GM12891 (cell line): ENCODE results near the gene DOCK4.

ENCODE experiments used
- POLR2A ChIP-seq: IDR thresholded peaks from 2 replicates; pipeline ENCODE4 v1.6.1; 2011; ENCODE audit warnings: low read depth, low read length, control low read depth
- POLR2AphosphoS5 ChIP-seq: IDR thresholded peaks from 2 replicates; pipeline ENCODE4 v1.6.1; 2011; ENCODE audit warnings: low read depth, low read length, control low read depth
- POU2F2 ChIP-seq: IDR thresholded peaks from 2 replicates; pipeline ENCODE4 v1.6.1; 2011; ENCODE audit warnings: low read depth, mild to moderate bottlenecking, control low read depth, low read length, moderate library complexity
- TAF1 ChIP-seq: IDR thresholded peaks from 2 replicates; pipeline ENCODE4 v1.6.1; 2011; ENCODE audit warnings: low read depth, low read length, control low read depth

GRCh38 chr7:112080441-112080840 is 125.8 kb downstream of the DOCK4 start:
- no peak for TF ChIP-seq POLR2A
- TF ChIP-seq POLR2AphosphoS5, result no peak
- TF ChIP-seq TAF1, result no peak
- TF ChIP-seq POU2F2, result no peak
